HFF-Myc (cell line): Measurements from ENCODE around the gene ADSS1.

ENCODE experiments used
- DNase-seq: peaks from one replicate; pipeline ENCODE4 v3.0.0-alpha.2; 2011; ENCODE audit warnings: low read depth; ENCODE audit errors: extremely low read depth
- H3K4me3 ChIP-seq: replicated peaks from 2 replicates; pipeline ENCODE4 v1.5.1; 2011; ENCODE audit warnings: low read depth, mild to moderate bottlenecking, control low read depth, low read length
- CTCF ChIP-seq: IDR thresholded peaks from 2 replicates; pipeline ENCODE4 v1.5.1; 2012; ENCODE audit warnings: mild to moderate bottlenecking, low read depth, low read length, control low read depth; ENCODE audit errors: missing control alignments

ADSS1 gene

GRCh38 chr14:104773505-104774452 lies 49.8 kb downstream of the ADSS1 start:
- H3K4me3 ChIP-seq: no peak overlapping the region
- TF ChIP-seq CTCF: no peak
- no peak for DNase-seq

- DNase-seq: no peak
- TF ChIP-seq CTCF: no peak
- H3K4me3 ChIP-seq: no peak overlapping the region
Observed at GRCh38 chr14:104774453-104775072, 50.5 kb downstream of the ADSS1 start.

- DNase-seq: no peak
- no peak for TF ChIP-seq CTCF
- H3K4me3 ChIP-seq: no peak overlapping the region
Observed at GRCh38 chr14:104775073-104775489, 51.1 kb downstream of the ADSS1 start.

GRCh38 chr14:104776481-104776880 lies 52.5 kb downstream of the ADSS1 start:
- DNase-seq: no peak
- H3K4me3 ChIP-seq: no peak overlapping the region
- no peak for TF ChIP-seq CTCF

GRCh38 chr14:104776961-104777807 lies 53.2 kb downstream of the ADSS1 start:
- no peak overlapping the region for H3K4me3 ChIP-seq
- no peak for DNase-seq
- TF ChIP-seq CTCF: no peak

GRCh38 chr14:104777808-104778249 lies 53.8 kb downstream of the ADSS1 start:
- DNase-seq: no peak
- TF ChIP-seq CTCF: no peak
- no peak overlapping the region for H3K4me3 ChIP-seq
